BE2C (cell line): ENCODE measurements around the gene NQO2.
"Not testable (repeated sequence)": the region's sequence is repeated elsewhere in the genome, so short reads cannot be mapped to it uniquely, and the experiment has no call there.

ENCODE experiments used
- DNase-seq: peaks from one replicate; pipeline ENCODE4 v3.0.0-alpha.2; 2020
- H3K27me3 ChIP-seq: fragments of 250-450 bp; sonication (Bioruptor Pico); 2 replicates; pipeline ENCODE4 v1.5.1; 2020; ENCODE audit warnings: mild to moderate bottlenecking
- H3K36me3 ChIP-seq: fragments of 250-450 bp; sonication (Bioruptor Pico); 2 replicates; pipeline ENCODE4 v1.5.1; 2020; ENCODE audit warnings: mild to moderate bottlenecking
- H3K4me1 ChIP-seq: fragments of 250-450 bp; sonication (Bioruptor Pico); 2 replicates; pipeline ENCODE4 v1.5.1; 2020
- H3K4me3 ChIP-seq: 2 replicates; pipeline ENCODE4 v1.5.1; 2011; ENCODE audit warnings: low read depth, low read length
- H3K9me3 ChIP-seq: fragments of 250-450 bp; sonication (Bioruptor Pico); 2 replicates; pipeline ENCODE4 v1.5.1; 2020
- CTCF ChIP-seq: IDR thresholded peaks from 2 replicates; pipeline ENCODE4 v1.5.1; 2012; ENCODE audit warnings: mild to moderate bottlenecking, low read depth, low read length

NQO2 gene

GRCh38 chr6:2998249-2998997 is 1.3 kb upstream of the NQO2 start:
- peak; percentile 52 for TF ChIP-seq CTCF
- peak overlapping the region; percentile 57 for H3K4me3 ChIP-seq
- peaks cover 10% of the 10 kb centered on the region for H3K4me1 ChIP-seq
- not testable (repeated sequence) for DNase-seq, H3K9me3 ChIP-seq, H3K36me3 ChIP-seq, H3K27me3 ChIP-seq

GRCh38 chr6:2998998-2999617 is 586 bp upstream of the NQO2 start:
- no peak for DNase-seq
- no peak for TF ChIP-seq CTCF
- Histone ChIP-seq H3K4me3 (peak overlapping the region; percentile 57), H3K4me1 (peaks cover 10% of the 10 kb centered on the region), H3K9me3 (no peaks in the 10 kb centered on the region), H3K27me3 (no peaks in the 10 kb centered on the region), H3K36me3 (no peaks in the 10 kb centered on the region)

- Histone ChIP-seq H3K4me3 (no peak overlapping the region), H3K27me3 (no peaks in the 10 kb centered on the region), H3K4me1 (peaks cover 10% of the 10 kb centered on the region), H3K36me3 (no peaks in the 10 kb centered on the region), H3K9me3 (no peaks in the 10 kb centered on the region)
- no peak for TF ChIP-seq CTCF
- no peak for DNase-seq
Measured at GRCh38 chr6:3001146-3001772, 1.6 kb downstream of the NQO2 start.

GRCh38 chr6:3001773-3002293 is 2.1 kb downstream of the NQO2 start:
- Histone ChIP-seq H3K9me3 (no peaks in the 10 kb centered on the region), H3K4me1 (peaks cover 10% of the 10 kb centered on the region), H3K4me3 (no peak overlapping the region), H3K27me3 (no peaks in the 10 kb centered on the region), H3K36me3 (no peaks in the 10 kb centered on the region)
- DNase-seq: peak; percentile 39
- peak; percentile 80 for TF ChIP-seq CTCF

- H3K27me3 ChIP-seq, H3K9me3 ChIP-seq, H3K36me3 ChIP-seq, DNase-seq, H3K4me3 ChIP-seq: not testable (repeated sequence)
- H3K4me1 ChIP-seq: peaks cover 10% of the 10 kb centered on the region
Measured at GRCh38 chr6:3003226-3003625, 3.5 kb downstream of the NQO2 start.

- Histone ChIP-seq H3K36me3 (no peaks in the 10 kb centered on the region; the same call in 1 of the 2 replicates), H3K9me3 (no peaks in the 10 kb centered on the region), H3K27me3 (no peaks in the 10 kb centered on the region), H3K4me3 (no peak overlapping the region), H3K4me1 (peaks cover 5% of the 10 kb centered on the region)
- DNase-seq: no peak
- no peak for TF ChIP-seq CTCF
Measured at GRCh38 chr6:3005077-3005476, 5.4 kb downstream of the NQO2 start.
